NB4 (cell line): ENCODE data around the gene TRAK1.

ENCODE experiments used
- DNase-seq: peaks from one replicate; pipeline ENCODE4 v3.0.0; 2010; ENCODE audit warnings: low read depth
- H3K4me3 ChIP-seq: one replicate; pipeline ENCODE4 v1.5.1; 2011; ENCODE audit warnings: mild to moderate bottlenecking, low read depth, low read length, moderate library complexity
- MYC ChIP-seq: IDR thresholded peaks from 2 replicates; pipeline ENCODE4 v1.6.1; 2011; ENCODE audit warnings: low read depth, low read length
- POLR2A ChIP-seq: IDR thresholded peaks from 2 replicates; pipeline ENCODE4 v1.6.1; 2011; ENCODE audit warnings: mild to moderate bottlenecking; ENCODE audit not compliant: insufficient read length; ENCODE audit errors: extremely low read depth
- TF ChIP-seq, protein P1 (sequence below): IDR thresholded peaks from one replicate; pipeline ENCODE4 v1.5.1; 2012; ENCODE audit warnings: low read depth, low read length
- TF ChIP-seq, protein P2 (sequence below): IDR thresholded peaks from 2 replicates; pipeline ENCODE4 v1.6.1; 2011; ENCODE audit warnings: low read depth, low read length

Gene TRAK1

DNA sequence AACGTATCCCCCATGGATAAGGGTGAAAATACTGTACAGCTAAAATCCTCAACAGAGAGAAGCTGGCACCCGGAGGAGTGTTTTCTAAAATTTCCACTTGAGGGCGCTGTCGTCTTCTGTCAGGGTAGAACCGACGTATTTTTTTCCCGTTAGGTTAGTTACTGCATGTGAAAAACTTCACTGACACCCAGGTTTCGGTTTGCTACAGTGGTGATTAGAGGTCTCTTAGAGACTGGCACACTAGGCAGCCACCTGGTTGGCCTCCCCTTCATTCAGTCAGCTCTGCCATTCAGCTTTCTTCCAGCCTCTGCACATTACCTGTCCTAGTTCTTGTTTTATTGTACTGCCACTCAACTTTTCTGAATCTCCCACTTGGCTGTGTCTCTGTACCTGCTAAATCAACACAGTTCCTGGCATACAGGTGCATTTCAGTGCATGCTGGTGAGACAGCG, 156.4 kb downstream of the TRAK1 start:
- DNase-seq = peak; percentile 67
- TF ChIP-seq, protein P1, sequence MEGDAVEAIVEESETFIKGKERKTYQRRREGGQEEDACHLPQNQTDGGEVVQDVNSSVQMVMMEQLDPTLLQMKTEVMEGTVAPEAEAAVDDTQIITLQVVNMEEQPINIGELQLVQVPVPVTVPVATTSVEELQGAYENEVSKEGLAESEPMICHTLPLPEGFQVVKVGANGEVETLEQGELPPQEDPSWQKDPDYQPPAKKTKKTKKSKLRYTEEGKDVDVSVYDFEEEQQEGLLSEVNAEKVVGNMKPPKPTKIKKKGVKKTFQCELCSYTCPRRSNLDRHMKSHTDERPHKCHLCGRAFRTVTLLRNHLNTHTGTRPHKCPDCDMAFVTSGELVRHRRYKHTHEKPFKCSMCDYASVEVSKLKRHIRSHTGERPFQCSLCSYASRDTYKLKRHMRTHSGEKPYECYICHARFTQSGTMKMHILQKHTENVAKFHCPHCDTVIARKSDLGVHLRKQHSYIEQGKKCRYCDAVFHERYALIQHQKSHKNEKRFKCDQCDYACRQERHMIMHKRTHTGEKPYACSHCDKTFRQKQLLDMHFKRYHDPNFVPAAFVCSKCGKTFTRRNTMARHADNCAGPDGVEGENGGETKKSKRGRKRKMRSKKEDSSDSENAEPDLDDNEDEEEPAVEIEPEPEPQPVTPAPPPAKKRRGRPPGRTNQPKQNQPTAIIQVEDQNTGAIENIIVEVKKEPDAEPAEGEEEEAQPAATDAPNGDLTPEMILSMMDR = peak; percentile 54
- TF ChIP-seq POLR2A = no peak
- H3K4me3 ChIP-seq = no peak overlapping the region

DNA sequence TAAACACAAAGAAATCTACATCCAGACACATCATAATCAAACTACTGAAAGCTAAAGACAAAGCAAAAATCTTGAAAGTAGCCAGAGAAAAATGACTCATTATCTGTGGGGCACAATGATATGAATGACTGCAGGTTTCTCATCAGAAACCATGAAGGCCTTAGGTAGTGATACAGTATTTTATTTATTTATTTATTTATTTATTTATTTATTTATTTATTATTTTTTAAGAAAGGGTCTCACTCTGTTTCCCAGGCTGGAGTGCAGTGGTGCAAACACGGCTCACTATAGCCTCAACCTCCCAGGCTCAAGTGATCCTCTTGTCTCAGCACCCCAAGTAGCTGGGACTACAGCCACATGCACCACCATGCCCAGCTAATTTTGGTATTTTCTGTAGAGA, 159.6 kb downstream of the TRAK1 start:
- TF ChIP-seq, protein P1 = no peak
- no peak for TF ChIP-seq MYC
- TF ChIP-seq, protein P2, sequence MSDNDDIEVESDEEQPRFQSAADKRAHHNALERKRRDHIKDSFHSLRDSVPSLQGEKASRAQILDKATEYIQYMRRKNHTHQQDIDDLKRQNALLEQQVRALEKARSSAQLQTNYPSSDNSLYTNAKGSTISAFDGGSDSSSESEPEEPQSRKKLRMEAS = no peak
- TF ChIP-seq POLR2A = no peak
- no peak for DNase-seq
- H3K4me3 ChIP-seq = no peak overlapping the region

DNA sequence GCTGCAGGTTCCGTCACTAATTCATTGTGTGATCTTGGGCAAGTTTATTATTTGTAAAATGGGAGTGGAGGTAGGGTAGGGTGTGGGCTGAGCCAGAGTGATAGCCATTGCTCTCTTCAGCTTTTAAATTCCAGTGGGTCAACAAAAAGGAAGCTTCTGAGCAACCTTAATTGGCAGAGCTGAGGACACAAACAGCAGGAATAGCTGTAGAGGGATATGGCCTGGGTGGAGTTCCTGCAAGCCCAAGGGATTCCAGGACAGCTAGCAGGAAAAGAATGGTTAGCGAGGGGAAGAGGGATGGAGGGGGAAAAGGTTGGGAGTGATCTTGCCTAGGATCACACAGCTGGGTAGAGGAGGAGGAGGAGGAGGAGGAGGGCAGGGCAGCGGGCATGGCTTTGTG, 163.4 kb downstream of the TRAK1 start:
- no peak overlapping the region for H3K4me3 ChIP-seq
- TF ChIP-seq, protein P2 = no peak
- TF ChIP-seq, protein P1 = no peak
- DNase-seq = no peak

DNA sequence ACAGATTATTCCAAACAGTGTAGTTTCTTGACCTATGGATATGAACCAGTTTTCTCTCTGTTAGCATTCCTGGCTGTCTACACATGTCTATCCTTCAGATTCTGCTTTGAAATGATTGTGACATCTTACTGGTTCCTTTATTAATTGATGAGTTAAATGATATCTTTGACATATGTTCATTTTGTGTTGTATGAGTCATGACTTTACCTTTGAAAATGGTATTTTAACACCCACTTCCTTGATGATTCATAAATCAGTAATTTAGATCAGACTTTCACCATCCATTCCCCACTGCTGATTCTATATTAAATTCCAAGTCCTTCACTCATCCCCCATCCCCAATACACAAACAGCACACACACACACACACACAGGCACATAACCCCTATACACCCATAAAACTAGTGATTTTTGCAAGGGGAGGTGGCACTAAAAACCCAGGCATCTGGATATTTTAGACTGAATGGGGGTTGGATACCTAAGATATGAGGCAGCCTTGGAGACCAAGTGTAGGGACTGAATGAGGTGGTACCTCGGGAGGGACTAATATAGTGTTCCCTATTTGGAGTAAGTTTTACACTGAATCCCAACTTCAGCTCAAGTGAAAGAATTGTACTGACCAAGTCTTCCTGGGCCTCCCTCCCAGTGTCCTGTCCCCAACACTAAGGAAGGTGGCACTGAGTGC, 165.1 kb downstream of the TRAK1 start:
- H3K4me3 ChIP-seq = no peak overlapping the region
- DNase-seq = no peak
- TF ChIP-seq, protein P2 = no peak
- TF ChIP-seq POLR2A (no peak), MYC (no peak)
- TF ChIP-seq, protein P1 = no peak

DNA sequence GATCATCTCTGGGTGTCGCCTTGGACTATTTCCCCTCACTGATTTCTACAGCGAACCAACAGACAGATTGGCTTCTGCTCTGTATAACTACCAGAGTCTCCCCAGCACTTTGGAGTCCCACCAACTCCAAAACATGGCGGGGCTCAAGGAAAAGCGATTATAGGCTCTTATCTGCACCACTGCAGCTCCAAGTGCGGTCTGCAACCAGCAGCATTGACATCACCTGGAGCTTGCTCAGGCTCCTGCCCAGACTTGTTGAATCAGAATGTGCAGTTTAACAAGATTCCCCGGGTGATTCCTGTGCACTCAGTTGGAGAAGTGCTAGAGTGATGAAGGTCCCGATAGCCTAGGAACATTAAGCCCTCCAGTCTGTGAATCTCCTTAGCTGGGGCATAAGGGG, 165.8 kb downstream of the TRAK1 start:
- no peak overlapping the region for H3K4me3 ChIP-seq
- no peak for DNase-seq
- TF ChIP-seq, protein P1 = no peak
- TF ChIP-seq, protein P2 = no peak
- TF ChIP-seq POLR2A = no peak

DNA sequence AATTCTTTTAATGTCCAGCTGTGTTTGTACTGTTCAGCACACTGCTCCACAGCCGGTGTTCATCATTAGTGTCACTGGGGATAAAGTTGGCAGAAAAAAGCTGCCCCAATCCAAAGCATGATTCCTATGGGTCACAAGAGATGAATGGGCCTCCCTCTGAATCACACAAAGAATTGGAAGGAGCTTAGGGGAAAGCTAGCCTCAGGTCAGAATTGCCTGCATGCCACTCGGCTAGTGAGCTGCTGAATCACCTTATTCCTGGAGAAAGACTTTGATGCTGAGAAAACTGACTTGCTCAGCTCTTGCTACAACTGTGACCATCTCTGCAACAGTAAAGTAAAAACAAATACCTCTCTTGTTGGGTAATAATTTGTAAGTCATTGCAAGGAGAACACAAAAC, 171.4 kb downstream of the TRAK1 start:
- H3K4me3 ChIP-seq = no peak overlapping the region
- DNase-seq = no peak

More for the DNA sequence above, 171.4 kb downstream of the TRAK1 start:
- TF ChIP-seq POLR2A = no peak
- TF ChIP-seq, protein P2 = no peak
- TF ChIP-seq, protein P1 = no peak
- TF ChIP-seq MYC = no peak
